KG1 (cell line): ENCODE data around the gene ENOX2.

Experiments used
- DNase-seq: peaks from one replicate; lab custom pipeline; 2025; lab: John Stamatoyannopoulos, UW

The ENOX2 gene

GRCh38 chrX:130628516-130628915 lies 274.5 kb downstream of the ENOX2 start:
- DNase-seq = no peak

GRCh38 chrX:130626521-130626920 lies 276.5 kb downstream of the ENOX2 start:
- no peak for DNase-seq

DNA sequence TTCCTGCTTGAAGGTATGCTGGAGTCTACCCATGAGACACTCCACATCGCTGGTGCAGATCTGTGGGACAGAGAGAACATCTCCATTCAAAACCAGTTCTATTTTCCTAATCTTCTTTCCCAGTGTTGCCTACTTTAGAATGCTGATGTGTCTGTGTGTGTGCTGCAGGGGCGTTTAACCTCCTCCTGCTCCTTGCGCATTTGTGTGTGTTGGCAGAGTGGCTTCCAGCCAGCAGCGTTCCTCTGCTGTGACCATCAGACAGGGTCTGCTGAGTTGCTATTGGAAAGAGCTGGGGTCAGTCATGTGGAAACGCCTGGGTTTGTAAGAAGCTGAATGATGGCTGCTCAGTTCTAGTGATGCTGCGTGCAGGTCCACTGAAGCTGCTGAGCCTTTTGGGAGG lies 277.6 kb downstream of the ENOX2 start:
- no peak for DNase-seq

DNA sequence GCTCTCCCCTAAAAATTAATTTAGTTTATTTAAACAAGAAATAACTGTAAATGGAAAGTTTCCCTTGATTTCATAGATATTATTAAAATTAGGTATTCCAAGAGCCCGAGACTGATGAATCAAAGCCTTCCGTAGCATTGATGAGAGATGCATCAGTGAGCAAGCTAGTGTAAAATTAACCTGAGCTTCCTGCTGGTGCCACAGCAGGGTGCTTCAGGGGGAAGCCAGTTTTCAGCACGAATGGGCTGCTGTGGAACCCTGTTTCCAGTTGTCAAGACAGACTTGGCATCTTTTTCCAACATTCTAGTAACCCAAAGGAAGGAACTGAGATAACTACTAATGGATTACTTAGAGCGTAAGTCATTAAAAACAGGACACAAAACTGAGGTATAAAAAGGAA lies 279.5 kb downstream of the ENOX2 start:
- no peak for DNase-seq

GRCh38 chrX:130615941-130616340 lies 287.1 kb downstream of the ENOX2 start:
- no peak for DNase-seq

- DNase-seq = no peak
Observed at GRCh38 chrX:130607431-130607830, 295.6 kb downstream of the ENOX2 start.

- no peak for DNase-seq
Observed at GRCh38 chrX:130606425-130606824, 296.6 kb downstream of the ENOX2 start.

- DNase-seq = no peak
Observed at GRCh38 chrX:130604882-130605281, 298.1 kb downstream of the ENOX2 start.

DNA sequence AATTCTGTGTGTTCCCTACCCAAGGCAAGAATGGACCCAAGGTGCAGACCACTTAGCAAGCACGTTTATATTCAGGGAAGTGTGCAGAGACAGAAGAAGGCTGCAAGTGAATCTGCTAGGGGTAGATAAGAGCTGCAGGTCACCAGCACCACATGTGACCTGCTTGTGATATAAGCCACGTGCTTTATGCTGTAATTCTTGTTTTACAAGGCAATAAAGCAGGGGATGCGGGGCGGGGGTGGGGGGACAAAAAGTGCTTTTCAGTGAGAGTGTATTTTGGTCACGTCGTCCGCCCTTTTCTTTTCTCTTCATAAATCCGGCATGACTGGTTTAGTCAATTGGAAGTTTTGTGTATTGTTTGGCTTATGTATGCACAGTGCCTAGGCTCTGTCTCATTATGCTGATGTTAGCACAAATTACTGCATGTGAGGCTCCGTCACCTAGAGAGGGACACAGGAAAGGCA lies 308.5 kb downstream of the ENOX2 start:
- DNase-seq = no peak

DNA sequence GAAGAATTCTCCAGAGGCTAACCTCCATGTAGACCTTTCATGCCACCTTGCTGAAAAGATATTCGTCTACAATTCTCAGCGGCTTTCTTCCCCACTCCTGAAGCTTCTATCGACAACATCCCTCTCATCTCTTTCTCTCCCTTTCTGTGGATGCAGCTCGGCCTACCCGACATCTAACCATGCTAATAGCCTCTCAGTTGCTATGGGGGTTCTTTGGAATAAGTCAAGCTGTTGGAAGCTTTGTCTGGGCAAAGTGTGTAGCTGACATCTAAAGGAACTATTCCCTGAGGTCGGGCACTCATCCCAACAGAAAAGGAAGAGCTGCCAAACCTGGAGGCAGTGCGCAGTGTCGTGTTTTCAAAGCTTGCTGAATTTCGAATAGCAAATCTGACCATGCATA lies 309.1 kb downstream of the ENOX2 start:
- no peak for DNase-seq

GRCh38 chrX:130592204-130592603 lies 310.8 kb downstream of the ENOX2 start:
- no peak for DNase-seq

- DNase-seq = no peak
Observed at GRCh38 chrX:130578906-130579305, 324.1 kb downstream of the ENOX2 start.

GRCh38 chrX:130577431-130577830 lies 325.6 kb downstream of the ENOX2 start:
- DNase-seq = no peak

DNA sequence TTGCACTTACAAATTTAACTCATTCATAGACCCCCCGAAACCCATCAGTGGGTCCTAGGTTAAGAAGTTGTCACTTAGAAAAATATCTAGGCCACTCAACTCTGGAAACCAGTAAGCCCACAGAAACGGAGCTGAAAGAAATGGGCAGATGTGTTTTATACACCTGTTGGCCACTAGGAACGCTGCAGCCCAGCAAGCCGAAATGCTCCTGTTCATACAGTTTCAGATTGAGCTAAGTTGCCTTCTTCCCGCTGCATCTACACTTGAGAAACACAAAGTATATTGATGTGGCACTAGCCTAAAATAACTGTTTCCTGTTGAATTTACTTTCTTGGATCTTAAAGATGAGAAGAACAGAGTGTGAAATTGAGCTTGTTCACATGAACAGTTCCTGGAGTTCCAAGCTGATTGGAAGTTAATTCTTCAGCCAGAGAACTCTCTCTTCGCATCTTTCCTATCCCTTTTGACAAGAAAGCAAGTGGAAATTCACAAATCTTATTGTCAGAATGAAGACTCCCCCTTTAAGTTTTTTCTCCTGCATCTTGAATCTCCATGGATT lies 327.1 kb downstream of the ENOX2 start:
- peak; percentile 3 for DNase-seq
